ENCODE results near the gene FRMD3.

DNA sequence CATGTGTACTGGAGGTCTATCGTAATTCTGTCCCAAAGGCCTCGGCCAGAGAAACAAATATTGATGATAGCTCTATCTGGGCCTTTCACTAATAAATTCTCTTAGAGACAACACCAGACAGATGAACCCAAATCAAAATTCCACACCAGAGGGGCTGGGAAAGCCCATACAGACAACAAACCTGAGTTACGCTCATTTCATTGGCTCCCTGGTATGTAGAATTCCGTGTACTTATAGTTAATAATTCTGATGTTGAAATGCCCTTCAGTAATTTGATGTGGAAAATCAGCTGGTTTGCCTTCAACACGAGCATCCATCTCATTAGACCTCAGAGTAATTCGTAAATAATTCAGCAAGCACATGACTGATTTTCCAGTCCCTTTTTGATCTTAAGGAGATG is 53.2 kb downstream of the FRMD3 start:
- TF ChIP-seq MAX (IDR thresholded peaks at IDR 0.05) = no peak
- TF ChIP-seq TAF1 (IDR thresholded peaks at IDR 0.05; ENCODE audit: low read depth) = no peak
